Measurements from ENCODE around the gene CDCA8.

CDCA8 gene

DNA sequence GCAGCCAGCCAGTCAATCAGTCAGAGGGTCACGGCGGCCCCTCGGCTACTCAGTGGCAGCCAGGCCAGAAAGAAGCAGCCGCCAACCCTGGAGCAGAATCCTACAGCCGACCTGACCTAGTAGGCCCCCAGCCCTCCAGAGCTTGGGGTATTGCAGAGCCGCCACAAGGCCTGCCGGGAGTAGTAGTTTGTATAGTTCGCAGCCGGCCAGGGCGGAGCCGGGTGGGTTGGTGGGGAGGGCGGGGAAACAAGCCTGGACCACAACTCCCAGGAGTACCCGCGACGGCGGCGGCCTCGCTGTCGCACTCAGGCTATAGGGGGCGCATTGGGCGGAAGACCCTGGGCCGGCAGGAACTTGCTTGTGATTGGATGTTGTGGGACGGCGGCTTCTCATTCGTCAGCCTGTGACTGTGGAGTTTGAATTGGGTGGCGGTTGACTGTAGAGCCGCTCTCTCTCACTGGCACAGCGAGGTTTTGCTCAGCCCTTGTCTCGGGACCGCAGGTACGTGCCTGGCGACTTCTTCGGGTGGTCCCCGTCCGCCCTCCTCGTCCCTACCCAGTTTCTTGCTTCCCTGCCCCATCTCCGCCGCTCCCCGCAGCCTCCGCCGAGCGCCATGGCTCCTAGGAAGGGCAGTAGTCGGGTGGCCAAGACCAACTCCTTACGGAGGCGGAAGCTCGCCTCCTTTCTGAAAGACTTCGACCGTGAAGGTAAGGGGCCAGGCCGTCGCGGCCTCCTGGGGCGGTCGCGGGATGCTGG is at the start of gene CDCA8:
Gene CDCA8, plus strand, starts transcription at position 439 of the 756 bp plus-strand sequence. Its CDS starts 175 bp downstream, at position 614.
- Histone ChIP-seq H3K4me3 (ENCODE audit: low read depth in 1 of 2, low read length in 2 of 2) (peak within 1 kb of the TSS; percentile 97 to 98), H3K9ac (ENCODE audit: low read depth in 1 of 2, low read length in 2 of 2) (peak within 1 kb of the TSS; percentile 75 to 81), H3K9me3 (ENCODE audit: control insufficient read depth in 1 of 2, low read length in 2 of 2) (no peaks in the 10 kb centered on the region), H3K36me3 (ENCODE audit: control insufficient read depth in 1 of 2, insufficient read depth in 2 of 2, low read length in 2 of 2) (peaks cover 0 to 6% of the 10 kb centered on the region in 2 donors), H3K4me1 (ENCODE audit: control insufficient read depth in 1 of 2, insufficient read depth in 2 of 2, low read length in 2 of 2) (peaks cover 33 to 34% of the 10 kb centered on the region in 2 donors), H3K27ac (ENCODE audit: low read depth, low read length) (peak within 1 kb of the TSS; percentile 73), H3K27me3 (ENCODE audit: control insufficient read depth in 1 of 2, insufficient read depth in 2 of 2, low read length in 2 of 2) (no peaks in the 10 kb centered on the region)

DNA sequence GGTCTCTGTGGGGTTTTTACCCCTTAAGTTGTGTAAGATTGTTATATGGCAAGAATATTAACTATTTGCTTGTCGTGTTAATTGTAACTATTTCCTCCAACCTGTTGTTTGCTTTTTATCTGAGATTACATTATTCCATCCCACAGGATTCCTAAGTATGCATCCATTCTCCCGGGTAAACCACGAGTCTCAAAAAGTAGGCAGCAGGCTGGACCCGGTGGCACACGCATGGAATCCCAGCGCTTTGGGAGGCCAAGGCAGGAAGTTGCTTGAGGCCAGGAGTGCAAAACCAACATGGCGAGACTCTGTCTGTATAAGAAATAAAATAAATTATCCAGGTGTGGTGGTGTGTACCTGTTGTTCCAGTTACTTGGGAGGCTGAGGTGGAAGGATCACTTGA is 45.0 kb upstream of the CDCA8 start:
- no peak overlapping the region for H3K4me3 ChIP-seq (ENCODE audit: low read depth in 1 of 2, low read length in 2 of 2)
- H3K27ac ChIP-seq (ENCODE audit: low read depth, low read length): no peak overlapping the region
- peaks cover 0 to 10% of the 10 kb centered on the region in 2 donors for H3K27me3 ChIP-seq (ENCODE audit: control insufficient read depth in 1 of 2, insufficient read depth in 2 of 2, low read length in 2 of 2)
- H3K4me1 ChIP-seq (ENCODE audit: control insufficient read depth in 1 of 2, insufficient read depth in 2 of 2, low read length in 2 of 2): no peaks in the 10 kb centered on the region
- H3K9ac ChIP-seq (ENCODE audit: low read depth in 1 of 2, low read length in 2 of 2): no peak overlapping the region
- H3K36me3 ChIP-seq (ENCODE audit: control insufficient read depth in 1 of 2, insufficient read depth in 2 of 2, low read length in 2 of 2): no peaks in the 10 kb centered on the region
- H3K9me3 ChIP-seq (ENCODE audit: control insufficient read depth in 1 of 2, low read length in 2 of 2): no peaks in the 10 kb centered on the region

- H3K27me3 ChIP-seq (ENCODE audit: control insufficient read depth in 1 of 2, insufficient read depth in 2 of 2, low read length in 2 of 2): no peaks in the 10 kb centered on the region
- H3K4me1 ChIP-seq (ENCODE audit: control insufficient read depth in 1 of 2, insufficient read depth in 2 of 2, low read length in 2 of 2): no peaks in the 10 kb centered on the region
- H3K9ac ChIP-seq (ENCODE audit: low read depth in 1 of 2, low read length in 2 of 2): no peak overlapping the region
- no peaks in the 10 kb centered on the region for H3K9me3 ChIP-seq (ENCODE audit: control insufficient read depth in 1 of 2, low read length in 2 of 2)
- H3K4me3 ChIP-seq (ENCODE audit: low read depth in 1 of 2, low read length in 2 of 2): no peak overlapping the region
- H3K36me3 ChIP-seq (ENCODE audit: control insufficient read depth in 1 of 2, insufficient read depth in 2 of 2, low read length in 2 of 2): no peaks in the 10 kb centered on the region
- H3K27ac ChIP-seq (ENCODE audit: low read depth, low read length): no peak overlapping the region
These were observed 42.1 kb upstream of the CDCA8 start for GRCh38 chr1:37650173-37650572.

DNA sequence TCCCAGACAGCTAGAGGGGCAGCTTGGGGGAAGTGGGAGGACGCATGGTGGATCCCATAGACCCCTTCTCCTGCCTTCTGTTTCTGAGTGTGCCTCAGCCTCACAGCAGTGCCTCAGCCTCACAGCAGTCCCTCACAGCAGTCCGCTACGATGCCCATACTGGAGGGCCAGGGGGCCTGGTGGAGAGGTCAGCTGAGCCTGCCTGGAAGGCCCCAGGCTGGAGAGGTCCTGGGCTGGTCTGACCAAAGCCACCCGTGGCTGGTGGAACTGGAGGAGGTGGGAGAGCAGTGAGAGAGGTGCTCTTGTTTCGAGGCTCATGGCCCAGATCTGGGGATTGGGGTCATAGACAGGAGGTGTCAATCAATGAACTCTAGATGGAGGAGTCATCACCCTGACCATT is 41.6 kb upstream of the CDCA8 start:
- Histone ChIP-seq H3K9me3 (ENCODE audit: control insufficient read depth in 1 of 2, low read length in 2 of 2) (no peaks in the 10 kb centered on the region), H3K4me3 (ENCODE audit: low read depth in 1 of 2, low read length in 2 of 2) (no peak overlapping the region), H3K4me1 (ENCODE audit: control insufficient read depth in 1 of 2, insufficient read depth in 2 of 2, low read length in 2 of 2) (no peaks in the 10 kb centered on the region), H3K9ac (ENCODE audit: low read depth in 1 of 2, low read length in 2 of 2) (no peak overlapping the region), H3K36me3 (ENCODE audit: control insufficient read depth in 1 of 2, insufficient read depth in 2 of 2, low read length in 2 of 2) (no peaks in the 10 kb centered on the region), H3K27me3 (ENCODE audit: control insufficient read depth in 1 of 2, insufficient read depth in 2 of 2, low read length in 2 of 2) (no peaks in the 10 kb centered on the region), H3K27ac (ENCODE audit: low read depth, low read length) (no peak overlapping the region)

DNA sequence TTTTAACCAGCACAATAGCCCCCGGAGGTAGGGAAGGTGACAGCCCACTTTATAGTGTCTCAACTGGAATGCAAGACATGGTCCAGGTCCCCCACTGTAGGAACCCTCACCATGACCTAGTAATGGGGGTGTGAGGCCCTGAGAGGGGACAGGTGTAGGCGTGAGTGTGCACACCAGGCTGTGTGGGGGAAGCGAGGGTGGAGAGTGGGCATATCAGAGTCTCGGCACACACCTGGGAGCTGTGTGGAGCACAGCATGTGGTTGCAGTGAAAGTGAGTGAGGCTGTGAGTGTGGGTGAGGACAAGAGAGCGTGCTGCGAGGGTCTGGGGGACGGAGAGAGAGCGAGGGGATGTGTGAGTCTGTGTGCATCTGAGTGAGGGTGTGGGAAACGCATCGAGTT is 40.5 kb upstream of the CDCA8 start:
- Histone ChIP-seq H3K4me3 (ENCODE audit: low read depth in 1 of 2, low read length in 2 of 2) (no peak overlapping the region), H3K36me3 (ENCODE audit: control insufficient read depth in 1 of 2, insufficient read depth in 2 of 2, low read length in 2 of 2) (no peaks in the 10 kb centered on the region), H3K9ac (ENCODE audit: low read depth in 1 of 2, low read length in 2 of 2) (no peak overlapping the region), H3K27me3 (ENCODE audit: control insufficient read depth in 1 of 2, insufficient read depth in 2 of 2, low read length in 2 of 2) (no peaks in the 10 kb centered on the region), H3K4me1 (ENCODE audit: control insufficient read depth in 1 of 2, insufficient read depth in 2 of 2, low read length in 2 of 2) (no peaks in the 10 kb centered on the region), H3K9me3 (ENCODE audit: control insufficient read depth in 1 of 2, low read length in 2 of 2) (no peaks in the 10 kb centered on the region), H3K27ac (ENCODE audit: low read depth, low read length) (no peak overlapping the region)

DNA sequence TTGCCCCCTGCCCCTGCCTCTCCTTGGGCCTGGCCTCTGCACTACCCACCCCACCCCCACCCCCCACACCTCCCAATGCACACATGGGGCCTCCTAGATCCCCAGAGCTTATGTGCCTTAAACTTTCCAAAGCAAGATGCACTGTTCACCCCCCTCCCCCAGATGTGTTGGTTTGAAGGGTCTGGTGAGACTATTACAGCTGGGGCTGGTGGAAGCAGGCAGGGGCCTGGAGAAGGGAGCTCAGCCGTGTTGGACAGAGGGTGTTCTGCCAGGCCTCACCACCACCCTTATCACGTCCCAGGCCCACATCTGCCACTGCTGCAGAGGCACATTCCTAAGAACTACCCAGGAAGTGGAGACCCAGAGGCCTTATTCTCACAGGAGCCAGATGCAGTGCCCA is 39.3 kb upstream of the CDCA8 start:
- H3K27ac ChIP-seq (ENCODE audit: low read depth, low read length): no peak overlapping the region
- H3K9me3 ChIP-seq (ENCODE audit: control insufficient read depth in 1 of 2, low read length in 2 of 2): no peaks in the 10 kb centered on the region
- H3K9ac ChIP-seq (ENCODE audit: low read depth in 1 of 2, low read length in 2 of 2): no peak overlapping the region
- no peaks in the 10 kb centered on the region for H3K27me3 ChIP-seq (ENCODE audit: control insufficient read depth in 1 of 2, insufficient read depth in 2 of 2, low read length in 2 of 2)
- H3K36me3 ChIP-seq (ENCODE audit: control insufficient read depth in 1 of 2, insufficient read depth in 2 of 2, low read length in 2 of 2): no peaks in the 10 kb centered on the region
- H3K4me3 ChIP-seq (ENCODE audit: low read depth in 1 of 2, low read length in 2 of 2): no peak overlapping the region
- no peaks in the 10 kb centered on the region for H3K4me1 ChIP-seq (ENCODE audit: control insufficient read depth in 1 of 2, insufficient read depth in 2 of 2, low read length in 2 of 2)

DNA sequence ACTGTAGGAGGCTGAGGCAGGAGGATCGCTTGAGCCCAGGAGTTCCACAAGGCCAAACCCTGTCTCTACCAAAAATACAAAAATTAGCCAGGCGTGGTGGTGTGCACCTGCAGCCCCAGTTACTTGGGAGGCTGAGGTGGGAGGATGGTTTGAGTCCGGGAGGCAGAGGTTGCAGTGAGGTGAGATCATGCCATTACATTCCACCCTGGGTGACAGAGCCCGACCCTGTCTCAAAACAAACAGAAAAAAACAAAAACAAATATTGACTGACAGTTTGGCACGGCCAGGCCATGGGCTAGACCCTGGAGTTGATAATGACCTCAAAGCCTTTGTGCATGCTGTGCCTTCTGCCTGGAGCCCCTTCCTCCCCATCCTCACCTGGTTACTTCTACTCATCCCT is 38.4 kb upstream of the CDCA8 start:
- H3K27ac ChIP-seq (ENCODE audit: low read depth, low read length): no peak overlapping the region
- no peaks in the 10 kb centered on the region for H3K27me3 ChIP-seq (ENCODE audit: control insufficient read depth in 1 of 2, insufficient read depth in 2 of 2, low read length in 2 of 2)
- no peaks in the 10 kb centered on the region for H3K9me3 ChIP-seq (ENCODE audit: control insufficient read depth in 1 of 2, low read length in 2 of 2)
- H3K4me1 ChIP-seq (ENCODE audit: control insufficient read depth in 1 of 2, insufficient read depth in 2 of 2, low read length in 2 of 2): no peaks in the 10 kb centered on the region
- H3K9ac ChIP-seq (ENCODE audit: low read depth in 1 of 2, low read length in 2 of 2): no peak overlapping the region
- H3K36me3 ChIP-seq (ENCODE audit: control insufficient read depth in 1 of 2, insufficient read depth in 2 of 2, low read length in 2 of 2): no peaks in the 10 kb centered on the region
- no peak overlapping the region for H3K4me3 ChIP-seq (ENCODE audit: low read depth in 1 of 2, low read length in 2 of 2)

- H3K4me3 ChIP-seq (ENCODE audit: low read depth in 1 of 2, low read length in 2 of 2): no peak overlapping the region
- H3K36me3 ChIP-seq (ENCODE audit: control insufficient read depth in 1 of 2, insufficient read depth in 2 of 2, low read length in 2 of 2): no peaks in the 10 kb centered on the region
- H3K27ac ChIP-seq (ENCODE audit: low read depth, low read length): no peak overlapping the region
- peaks cover 0 to 4% of the 10 kb centered on the region in 2 donors for H3K27me3 ChIP-seq (ENCODE audit: control insufficient read depth in 1 of 2, insufficient read depth in 2 of 2, low read length in 2 of 2)
- no peak overlapping the region for H3K9ac ChIP-seq (ENCODE audit: low read depth in 1 of 2, low read length in 2 of 2)
- no peaks in the 10 kb centered on the region for H3K9me3 ChIP-seq (ENCODE audit: control insufficient read depth in 1 of 2, low read length in 2 of 2)
- no peaks in the 10 kb centered on the region for H3K4me1 ChIP-seq (ENCODE audit: control insufficient read depth in 1 of 2, insufficient read depth in 2 of 2, low read length in 2 of 2)
These were observed 37.0 kb upstream of the CDCA8 start for GRCh38 chr1:37655274-37655673.

- Histone ChIP-seq H3K27me3 (ENCODE audit: control insufficient read depth in 1 of 2, insufficient read depth in 2 of 2, low read length in 2 of 2) (peaks cover 0 to 5% of the 10 kb centered on the region in 2 donors), H3K4me1 (ENCODE audit: control insufficient read depth in 1 of 2, insufficient read depth in 2 of 2, low read length in 2 of 2) (no peaks in the 10 kb centered on the region), H3K4me3 (ENCODE audit: low read depth in 1 of 2, low read length in 2 of 2) (no peak overlapping the region), H3K9me3 (ENCODE audit: control insufficient read depth in 1 of 2, low read length in 2 of 2) (no peaks in the 10 kb centered on the region), H3K27ac (ENCODE audit: low read depth, low read length) (no peak overlapping the region), H3K36me3 (ENCODE audit: control insufficient read depth in 1 of 2, insufficient read depth in 2 of 2, low read length in 2 of 2) (no peaks in the 10 kb centered on the region), H3K9ac (ENCODE audit: low read depth in 1 of 2, low read length in 2 of 2) (no peak overlapping the region)
These were observed 36.3 kb upstream of the CDCA8 start for GRCh38 chr1:37656026-37656425.

GRCh38 chr1:37656881-37657280 is 35.4 kb upstream of the CDCA8 start:
- H3K27me3 ChIP-seq (ENCODE audit: control insufficient read depth in 1 of 2, insufficient read depth in 2 of 2, low read length in 2 of 2): peaks cover 0 to 5% of the 10 kb centered on the region in 2 donors
- no peaks in the 10 kb centered on the region for H3K36me3 ChIP-seq (ENCODE audit: control insufficient read depth in 1 of 2, insufficient read depth in 2 of 2, low read length in 2 of 2)
- no peaks in the 10 kb centered on the region for H3K9me3 ChIP-seq (ENCODE audit: control insufficient read depth in 1 of 2, low read length in 2 of 2)
- H3K4me3 ChIP-seq (ENCODE audit: low read depth in 1 of 2, low read length in 2 of 2): no peak overlapping the region
- H3K9ac ChIP-seq (ENCODE audit: low read depth in 1 of 2, low read length in 2 of 2): no peak overlapping the region
- H3K27ac ChIP-seq (ENCODE audit: low read depth, low read length): no peak overlapping the region
- H3K4me1 ChIP-seq (ENCODE audit: control insufficient read depth in 1 of 2, insufficient read depth in 2 of 2, low read length in 2 of 2): no peaks in the 10 kb centered on the region
